Panc1 (cell line): ENCODE data around the gene CXCL1. TPM values are rescaled to one million over a fixed set of nuclear protein-coding genes. Genes with fewer than 3 reads are reported as not detected.

Source experiments
- ATAC-seq: fragments of 200-7000 bp; cut with Tn5 transposase; 2 replicates; pipeline ENCODE4 v1.9.1; 2020; ENCODE audit warnings: mild to moderate bottlenecking, moderate library complexity
- BruUV-seq: library from RNA; stranded (reverse); fragments of 400-500 nt; replicated peaks from 2 replicates; lab custom pipeline; 2021; lab: Mats Ljungman, UMichigan
- CTCF ChIA-PET: fragments of 300-600 bp; sonication (Branson Sonifier 250); formaldehyde crosslinking; loops from one replicate; lab custom pipeline; 2022; ENCODE audit warnings: antibody characterized with exemption; lab: Charles Lee
- POLR2A ChIA-PET: fragments of 300-600 bp; sonication (Branson Sonifier 250); formaldehyde crosslinking; loops from one replicate; lab custom pipeline; 2022; ENCODE audit warnings: antibody characterized with exemption; lab: Charles Lee
- DNase-seq: peaks from one replicate; pipeline ENCODE4 v3.0.0-alpha.2; 2010; ENCODE audit warnings: low read depth, low spot score
- H3K27ac ChIP-seq: 2 replicates; pipeline ENCODE4 v1.5.1; 2011; ENCODE audit warnings: mild to moderate bottlenecking, low read length, inconsistent platforms
- H3K27me3 ChIP-seq: fragments of 200-500 bp; sonication (Bioruptor generic); 2 replicates; pipeline ENCODE4 v1.6.0; 2014; ENCODE audit warnings: low read length, inconsistent platforms; ENCODE audit not compliant: control insufficient read depth, insufficient read depth
- H3K36me3 ChIP-seq: fragments of 200-500 bp; sonication (Bioruptor generic); 2 replicates; pipeline ENCODE4 v1.5.1; 2014; ENCODE audit warnings: inconsistent platforms, mild to moderate bottlenecking, low read length, moderate library complexity; ENCODE audit not compliant: control insufficient read depth, insufficient read depth
- H3K4me1 ChIP-seq: 2 replicates; pipeline ENCODE4 v1.5.1; 2011; ENCODE audit warnings: inconsistent platforms, mild to moderate bottlenecking, low read length, moderate library complexity; ENCODE audit not compliant: control insufficient read depth, insufficient read depth
- H3K4me3 ChIP-seq, 2 experiments: 2 replicates each; pipeline ENCODE4 v1.5.1; 2011 to 2012; ENCODE audit warnings: low read depth in 2 of 2, low read length in 2 of 2, mild to moderate bottlenecking in 2 of 2, inconsistent platforms in 1 of 2, moderate library complexity in 1 of 2
- H3K9me3 ChIP-seq: fragments of 200-500 bp; sonication (Bioruptor generic); 2 replicates; pipeline ENCODE4 v1.5.1; 2014; ENCODE audit warnings: low read depth, mild to moderate bottlenecking, inconsistent platforms, low read length, moderate library complexity; ENCODE audit not compliant: control insufficient read depth, insufficient read depth
- POLR2AphosphoS5 ChIP-seq: IDR thresholded peaks from 2 replicates; pipeline ENCODE4 v1.6.1; 2012; ENCODE audit warnings: mild to moderate bottlenecking, low read depth, low read length, moderate library complexity
- SIN3A ChIP-seq: IDR thresholded peaks from 2 replicates; pipeline ENCODE4 v1.6.1; 2012; ENCODE audit warnings: low read depth, mild to moderate bottlenecking, low read length, moderate library complexity, borderline replicate concordance; ENCODE audit not compliant: insufficient read depth
- TCF7L2 ChIP-seq: IDR thresholded peaks from 2 replicates; pipeline ENCODE4 v1.6.1; 2011; ENCODE audit warnings: mild to moderate bottlenecking, low read depth, low read length, inconsistent platforms
- in situ Hi-C: cut with HindIII; loops from 2 replicates; pipeline ENCODE4 v1.10.0; 2016; ENCODE audit warnings: low sequenced_read_pairs, low pct_unique_long_range_greater_than_20kb
- intact Hi-C: fragments of 100-400 bp; cut with micrococcal nuclease; formaldehyde crosslinking; loops from one replicate; pipeline ENCODE4 v1.10.0; 2022; ENCODE audit not compliant: unreplicated experiment
- total RNA-seq: library from RNA; stranded (reverse); gene quantifications from one replicate; pipeline ENCODE4 v1.2.1, GENCODE V29; 2021; ENCODE audit not compliant: unreplicated experiment
- TF ChIP-seq, protein P1 (sequence below), 2 experiments: IDR thresholded peaks; 2 replicates each; pipeline ENCODE4 v1.6.1; 2011 to 2012; ENCODE audit warnings: low read depth in 2 of 2, control low read depth in 1 of 2, low read length in 1 of 2, mild to moderate bottlenecking in 1 of 2, moderate library complexity in 1 of 2; ENCODE audit not compliant: insufficient read depth in 1 of 2
- TF ChIP-seq, protein P2 (sequence below): fragments of 450-650 bp; IDR thresholded peaks from 2 replicates; pipeline ENCODE4 v1.5.1; 2017; ENCODE audit warnings: mild to moderate bottlenecking

CXCL1 gene
- total RNA-seq, 1 experiment from 2014 or later: 12.8 TPM

DNA sequence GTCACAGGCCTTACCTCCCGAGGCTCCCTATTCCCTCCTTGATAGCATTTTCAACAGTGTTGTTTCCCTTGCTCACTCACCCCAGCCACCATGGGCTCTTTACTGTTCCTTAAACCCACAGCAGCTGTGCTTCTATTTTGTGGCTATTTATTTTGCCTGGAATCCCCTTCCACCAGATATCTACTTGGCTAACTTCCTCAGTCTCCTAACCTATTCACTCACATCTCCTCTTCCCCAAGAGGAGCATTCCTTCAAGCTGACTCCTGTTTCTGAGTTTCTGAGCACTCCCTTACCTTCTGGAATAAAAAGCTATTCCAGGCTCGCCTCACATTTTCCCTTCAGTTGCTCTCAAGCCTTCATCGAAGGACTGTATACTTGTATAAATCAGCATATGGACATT, 50.5 kb downstream of the CXCL1 start:
- ATAC-seq: no peak
- TF ChIP-seq TCF7L2 (no peak), POLR2AphosphoS5 (no peak), SIN3A (no peak)
- TF ChIP-seq, protein P1, sequence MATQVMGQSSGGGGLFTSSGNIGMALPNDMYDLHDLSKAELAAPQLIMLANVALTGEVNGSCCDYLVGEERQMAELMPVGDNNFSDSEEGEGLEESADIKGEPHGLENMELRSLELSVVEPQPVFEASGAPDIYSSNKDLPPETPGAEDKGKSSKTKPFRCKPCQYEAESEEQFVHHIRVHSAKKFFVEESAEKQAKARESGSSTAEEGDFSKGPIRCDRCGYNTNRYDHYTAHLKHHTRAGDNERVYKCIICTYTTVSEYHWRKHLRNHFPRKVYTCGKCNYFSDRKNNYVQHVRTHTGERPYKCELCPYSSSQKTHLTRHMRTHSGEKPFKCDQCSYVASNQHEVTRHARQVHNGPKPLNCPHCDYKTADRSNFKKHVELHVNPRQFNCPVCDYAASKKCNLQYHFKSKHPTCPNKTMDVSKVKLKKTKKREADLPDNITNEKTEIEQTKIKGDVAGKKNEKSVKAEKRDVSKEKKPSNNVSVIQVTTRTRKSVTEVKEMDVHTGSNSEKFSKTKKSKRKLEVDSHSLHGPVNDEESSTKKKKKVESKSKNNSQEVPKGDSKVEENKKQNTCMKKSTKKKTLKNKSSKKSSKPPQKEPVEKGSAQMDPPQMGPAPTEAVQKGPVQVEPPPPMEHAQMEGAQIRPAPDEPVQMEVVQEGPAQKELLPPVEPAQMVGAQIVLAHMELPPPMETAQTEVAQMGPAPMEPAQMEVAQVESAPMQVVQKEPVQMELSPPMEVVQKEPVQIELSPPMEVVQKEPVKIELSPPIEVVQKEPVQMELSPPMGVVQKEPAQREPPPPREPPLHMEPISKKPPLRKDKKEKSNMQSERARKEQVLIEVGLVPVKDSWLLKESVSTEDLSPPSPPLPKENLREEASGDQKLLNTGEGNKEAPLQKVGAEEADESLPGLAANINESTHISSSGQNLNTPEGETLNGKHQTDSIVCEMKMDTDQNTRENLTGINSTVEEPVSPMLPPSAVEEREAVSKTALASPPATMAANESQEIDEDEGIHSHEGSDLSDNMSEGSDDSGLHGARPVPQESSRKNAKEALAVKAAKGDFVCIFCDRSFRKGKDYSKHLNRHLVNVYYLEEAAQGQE (IDR thresholded peaks at IDR 0.05; ENCODE audit: insufficient read depth in 1 of 2, low read depth in 2 of 2, low read length in 1 of 2): no peak
- TF ChIP-seq, protein P2, sequence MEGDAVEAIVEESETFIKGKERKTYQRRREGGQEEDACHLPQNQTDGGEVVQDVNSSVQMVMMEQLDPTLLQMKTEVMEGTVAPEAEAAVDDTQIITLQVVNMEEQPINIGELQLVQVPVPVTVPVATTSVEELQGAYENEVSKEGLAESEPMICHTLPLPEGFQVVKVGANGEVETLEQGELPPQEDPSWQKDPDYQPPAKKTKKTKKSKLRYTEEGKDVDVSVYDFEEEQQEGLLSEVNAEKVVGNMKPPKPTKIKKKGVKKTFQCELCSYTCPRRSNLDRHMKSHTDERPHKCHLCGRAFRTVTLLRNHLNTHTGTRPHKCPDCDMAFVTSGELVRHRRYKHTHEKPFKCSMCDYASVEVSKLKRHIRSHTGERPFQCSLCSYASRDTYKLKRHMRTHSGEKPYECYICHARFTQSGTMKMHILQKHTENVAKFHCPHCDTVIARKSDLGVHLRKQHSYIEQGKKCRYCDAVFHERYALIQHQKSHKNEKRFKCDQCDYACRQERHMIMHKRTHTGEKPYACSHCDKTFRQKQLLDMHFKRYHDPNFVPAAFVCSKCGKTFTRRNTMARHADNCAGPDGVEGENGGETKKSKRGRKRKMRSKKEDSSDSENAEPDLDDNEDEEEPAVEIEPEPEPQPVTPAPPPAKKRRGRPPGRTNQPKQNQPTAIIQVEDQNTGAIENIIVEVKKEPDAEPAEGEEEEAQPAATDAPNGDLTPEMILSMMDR: no peak
- intact Hi-C loops (loop anchor here (5.0 kb wide), 2 partner anchors 47 to 327 kb away; no protein-coding TSS in a partner anchor), in situ Hi-C loops (no loop called here)
- POLR2A ChIA-PET: no interaction called here
- peak overlapping the region; percentile 57; the same call in 1 of the 2 replicates for H3K27ac ChIP-seq
- CTCF ChIA-PET: no interaction called here
- H3K36me3 ChIP-seq: no peaks in the 10 kb centered on the region
- no peak for DNase-seq
- no peaks in the 10 kb centered on the region for H3K27me3 ChIP-seq
- no peak overlapping the region for H3K4me3 ChIP-seq
- no TSS peak for BruUV-seq
- H3K4me1 ChIP-seq: peaks cover 5% of the 10 kb centered on the region; the same call in 1 of the 2 replicates
- H3K9me3 ChIP-seq: no peaks in the 10 kb centered on the region

Other genes with a start within 250 kb of the CXCL1 start
- 0.15 TPM for gene RASSF6, start 249.0 kb upstream of the CXCL1 start, total RNA-seq
- gene CXCL8, start 128.8 kb upstream of the CXCL1 start, total RNA-seq: 0.82 TPM
- gene CXCL6, start 32.7 kb upstream of the CXCL1 start, total RNA-seq: 0.33 TPM
- 0.51 TPM for gene PF4V1, start 16.1 kb upstream of the CXCL1 start, total RNA-seq
- not detected for gene PF4, start 112.6 kb downstream of the CXCL1 start, total RNA-seq
- not detected for gene PPBP, start 118.8 kb downstream of the CXCL1 start, total RNA-seq
- gene CXCL5, start 129.3 kb downstream of the CXCL1 start, total RNA-seq: 0.10 TPM
- 0.23 TPM for gene CXCL3, start 169.3 kb downstream of the CXCL1 start, total RNA-seq
- gene CXCL2, start 229.8 kb downstream of the CXCL1 start, total RNA-seq: 0.80 TPM